Upper lobe of left lung (tissue), 4 donors: ENCODE data around the gene SLC9A9.

Experiments
- EP300 ChIP-seq, 4 donors: sonication (generic); formaldehyde crosslinking; IDR thresholded peaks; one replicate each; pipeline ENCODE4 v1.5.1; 2017; ENCODE audit warnings: antibody characterized with exemption in 4 of 4, control low read depth in 2 of 4
- POLR2A ChIP-seq, 4 donors: fragments of 450-650 bp; IDR thresholded peaks; one replicate each; pipeline ENCODE4 v1.5.1; 2016 to 2017; ENCODE audit warnings: antibody characterized with exemption in 4 of 4, mild to moderate bottlenecking in 2 of 4
- POLR2AphosphoS5 ChIP-seq, 2 donors: sonication (generic); formaldehyde crosslinking; IDR thresholded peaks; one replicate each; pipeline ENCODE4 v1.5.1; 2017; ENCODE audit warnings: antibody characterized with exemption in 2 of 2
- TF ChIP-seq, protein P1 (sequence below), 6 experiments: fragments of 450-650 bp in 4 of 6; fragments of 200-600 bp in 2 of 6; sonication (generic) in 2 of 6; IDR thresholded peaks; one replicate each; pipeline ENCODE4 v1.5.1; 2016 to 2019; ENCODE audit warnings: antibody characterized with exemption in 6 of 6

- no peak for TF ChIP-seq POLR2AphosphoS5 (IDR thresholded peaks at IDR 0.05)
- TF ChIP-seq, protein P1, sequence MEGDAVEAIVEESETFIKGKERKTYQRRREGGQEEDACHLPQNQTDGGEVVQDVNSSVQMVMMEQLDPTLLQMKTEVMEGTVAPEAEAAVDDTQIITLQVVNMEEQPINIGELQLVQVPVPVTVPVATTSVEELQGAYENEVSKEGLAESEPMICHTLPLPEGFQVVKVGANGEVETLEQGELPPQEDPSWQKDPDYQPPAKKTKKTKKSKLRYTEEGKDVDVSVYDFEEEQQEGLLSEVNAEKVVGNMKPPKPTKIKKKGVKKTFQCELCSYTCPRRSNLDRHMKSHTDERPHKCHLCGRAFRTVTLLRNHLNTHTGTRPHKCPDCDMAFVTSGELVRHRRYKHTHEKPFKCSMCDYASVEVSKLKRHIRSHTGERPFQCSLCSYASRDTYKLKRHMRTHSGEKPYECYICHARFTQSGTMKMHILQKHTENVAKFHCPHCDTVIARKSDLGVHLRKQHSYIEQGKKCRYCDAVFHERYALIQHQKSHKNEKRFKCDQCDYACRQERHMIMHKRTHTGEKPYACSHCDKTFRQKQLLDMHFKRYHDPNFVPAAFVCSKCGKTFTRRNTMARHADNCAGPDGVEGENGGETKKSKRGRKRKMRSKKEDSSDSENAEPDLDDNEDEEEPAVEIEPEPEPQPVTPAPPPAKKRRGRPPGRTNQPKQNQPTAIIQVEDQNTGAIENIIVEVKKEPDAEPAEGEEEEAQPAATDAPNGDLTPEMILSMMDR (IDR thresholded peaks at IDR 0.05) = no peak
- no peak for TF ChIP-seq EP300 (IDR thresholded peaks at IDR 0.05)
- TF ChIP-seq POLR2A (IDR thresholded peaks at IDR 0.05) = no peak
Observed at GRCh38 chr3:143343031-143343430, 505.2 kb downstream of the SLC9A9 start.
